ENCODE data around the gene EGLN2.
"Not testable (repeated sequence)": the region's sequence is repeated elsewhere in the genome, so short reads cannot be mapped to it uniquely, and the experiment has no call there.

EGLN2 gene

DNA sequence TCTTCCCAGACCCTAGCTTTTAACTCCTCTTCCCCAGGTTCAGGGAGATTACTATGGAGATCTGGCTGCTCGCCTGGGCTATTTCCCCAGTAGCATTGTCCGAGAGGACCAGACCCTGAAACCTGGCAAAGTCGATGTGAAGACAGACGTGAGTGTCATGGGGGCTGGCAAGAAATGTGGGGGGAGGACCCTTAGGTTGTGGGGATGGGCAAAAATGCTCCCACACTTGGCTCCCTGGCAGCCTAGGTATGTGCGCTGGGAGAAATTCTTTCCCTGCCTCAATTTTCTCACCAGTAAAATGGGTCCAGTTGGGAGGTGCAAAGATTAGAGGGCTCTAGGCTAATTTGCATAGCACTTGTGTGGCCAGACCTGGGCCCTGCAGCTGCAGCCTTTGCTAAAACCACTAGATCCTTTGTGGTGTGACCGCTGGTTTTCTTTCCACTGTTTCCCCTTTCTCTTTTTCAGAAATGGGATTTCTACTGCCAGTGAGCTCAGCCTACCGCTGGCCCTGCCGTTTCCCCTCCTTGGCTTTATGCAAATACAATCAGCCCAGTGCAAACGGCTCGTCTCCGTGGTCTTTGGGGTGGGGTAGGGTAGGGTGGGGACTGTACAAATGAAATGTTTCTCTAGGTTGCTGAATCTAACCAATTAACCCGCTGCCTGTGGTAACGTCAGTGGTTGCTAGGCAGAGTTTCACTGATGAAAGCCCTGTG lies 21.9 kb upstream of the EGLN2 start:
- FAIRE-seq: no peak

DNA sequence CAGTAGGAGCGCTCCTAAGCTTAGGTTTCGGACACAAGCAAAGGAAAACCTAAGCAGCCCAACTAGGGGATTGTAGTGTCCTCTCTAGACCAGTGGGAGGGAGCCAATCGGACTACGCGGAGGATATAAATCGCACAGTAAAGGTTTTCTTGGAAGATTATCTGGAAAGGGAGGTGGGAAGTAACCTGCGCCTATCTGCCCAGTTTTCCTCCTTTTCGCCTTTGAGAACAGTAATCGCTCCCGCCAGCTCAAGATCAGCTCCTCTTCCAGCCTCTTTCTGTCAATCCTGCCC lies 21.4 kb upstream of the EGLN2 start:
- no peak for FAIRE-seq

DNA sequence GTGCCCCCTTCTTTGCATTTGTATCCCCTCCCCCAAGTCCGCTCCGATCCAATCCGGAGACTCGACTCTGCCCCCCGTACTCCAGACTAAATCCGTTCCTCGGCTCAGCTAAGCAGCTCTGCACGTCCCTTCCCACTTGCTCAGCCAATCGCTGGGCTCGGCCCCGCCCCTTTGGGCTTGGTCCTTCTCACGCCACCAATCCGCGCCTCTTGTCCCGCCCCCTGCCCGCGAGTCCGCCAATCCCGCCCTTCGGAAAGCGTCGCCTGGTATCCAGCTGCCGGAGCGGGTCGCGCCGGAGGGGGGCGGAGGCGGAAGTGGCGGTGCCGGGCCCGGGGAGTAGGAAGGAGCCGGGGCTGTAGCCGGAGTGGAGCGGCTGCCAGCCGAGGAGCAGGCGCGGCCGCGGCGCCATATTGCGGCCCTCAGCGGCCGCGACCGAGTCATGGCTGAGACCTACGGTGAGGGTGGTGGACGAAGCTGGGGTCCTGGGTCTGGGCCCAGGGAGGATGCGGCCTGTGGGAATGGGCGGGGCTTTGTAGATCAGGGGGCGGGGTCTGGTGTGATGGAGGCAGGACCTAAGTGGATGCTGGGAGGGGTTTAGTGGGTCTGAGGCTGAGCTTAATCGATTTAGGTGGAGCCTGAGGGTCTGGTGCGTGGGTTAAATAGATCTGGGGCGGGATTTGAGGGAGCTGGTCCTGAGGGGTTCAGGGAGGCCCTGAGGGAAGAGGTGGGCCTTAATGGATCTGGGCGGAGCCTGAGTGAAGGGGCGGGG lies 20.9 kb upstream of the EGLN2 start, which contains the start of gene RAB4B:
Gene RAB4B, plus strand, starts transcription at position 311 of the 769 bp plus-strand sequence. Its CDS starts 129 bp downstream, at position 440.
- peak; percentile 97 for FAIRE-seq

DNA sequence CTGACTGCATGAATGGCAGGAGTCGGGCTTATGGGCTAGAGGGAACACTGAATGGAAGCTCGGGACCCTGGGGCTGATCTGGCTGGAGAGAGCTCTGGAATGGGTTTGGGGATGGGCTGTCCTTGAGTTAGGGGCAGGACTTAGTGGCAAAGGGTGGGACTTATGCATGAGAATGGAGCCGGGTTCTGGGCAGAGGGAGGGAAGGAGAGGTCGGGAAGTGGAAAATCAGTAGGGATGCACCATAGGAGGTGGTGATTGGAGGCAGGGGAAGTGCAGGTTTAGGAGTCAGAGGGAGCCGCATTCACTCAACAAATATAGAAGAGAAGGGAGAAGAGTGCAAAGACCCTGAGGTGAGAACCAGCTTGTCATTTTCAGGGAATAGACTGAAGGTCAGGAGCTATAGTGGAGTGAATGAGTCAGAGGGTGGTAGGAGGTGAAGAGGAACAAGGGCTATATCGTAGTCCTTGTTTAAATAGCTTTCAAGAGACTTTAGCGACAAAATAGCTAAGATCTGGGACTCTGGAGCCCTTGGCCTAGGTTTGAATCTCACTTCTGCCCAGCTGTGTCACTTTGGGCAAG lies 20.2 kb upstream of the EGLN2 start:
- FAIRE-seq: no peak

DNA sequence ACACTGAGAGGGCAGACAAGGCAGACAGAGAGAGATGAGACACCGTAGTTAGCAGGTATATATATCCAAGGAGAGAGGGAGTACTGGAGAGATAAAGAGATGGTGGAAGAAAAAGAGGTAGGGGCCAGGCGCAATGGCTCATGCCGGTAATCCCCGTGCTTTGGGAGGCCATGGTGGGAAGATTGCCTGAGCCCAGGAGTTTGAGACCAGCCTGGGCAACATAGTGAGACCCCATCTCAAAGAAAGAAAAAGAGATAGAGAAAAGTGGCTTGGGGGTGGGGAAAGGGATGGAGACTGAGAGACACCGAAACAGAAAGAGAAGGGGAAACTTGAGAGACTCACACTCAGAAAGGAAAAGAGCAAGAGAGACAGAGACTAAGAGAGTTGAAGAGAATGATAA lies 18.4 kb upstream of the EGLN2 start:
- FAIRE-seq: no peak

DNA sequence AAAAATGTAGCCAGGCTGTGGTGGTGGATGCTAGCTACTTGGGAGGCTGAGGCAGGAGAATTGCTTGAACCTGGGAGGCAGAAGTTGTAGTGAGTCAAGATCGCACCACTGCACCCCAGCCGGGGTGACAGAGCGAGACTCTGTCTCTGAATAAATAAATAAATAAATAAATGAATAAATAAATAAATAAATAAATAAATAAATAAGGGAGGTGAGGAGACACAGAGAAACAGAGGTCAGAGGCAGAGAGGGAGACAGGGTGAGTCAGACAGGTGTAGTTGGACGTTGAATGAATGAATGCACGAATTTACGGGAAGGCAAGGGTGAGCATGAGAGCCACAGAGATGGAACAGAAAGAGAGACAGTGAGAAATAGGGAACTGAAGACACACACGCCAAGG lies 17.9 kb upstream of the EGLN2 start:
- FAIRE-seq: no peak

DNA sequence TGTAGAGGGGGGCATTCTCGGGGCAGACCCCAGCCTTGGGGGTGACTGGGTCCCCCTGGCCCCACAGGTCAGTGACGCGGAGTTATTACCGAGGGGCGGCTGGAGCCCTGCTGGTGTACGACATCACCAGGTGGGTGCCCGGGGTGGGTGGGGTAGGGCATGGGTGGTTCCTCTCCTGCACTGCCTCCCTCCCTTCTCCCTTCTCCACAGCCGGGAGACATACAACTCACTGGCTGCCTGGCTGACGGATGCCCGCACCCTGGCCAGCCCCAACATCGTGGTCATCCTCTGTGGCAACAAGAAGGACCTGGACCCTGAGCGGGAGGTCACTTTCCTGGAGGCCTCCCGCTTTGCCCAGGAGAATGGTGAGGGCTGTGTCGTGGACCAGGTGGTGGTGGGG lies 15.3 kb upstream of the EGLN2 start:
- FAIRE-seq: no peak

DNA sequence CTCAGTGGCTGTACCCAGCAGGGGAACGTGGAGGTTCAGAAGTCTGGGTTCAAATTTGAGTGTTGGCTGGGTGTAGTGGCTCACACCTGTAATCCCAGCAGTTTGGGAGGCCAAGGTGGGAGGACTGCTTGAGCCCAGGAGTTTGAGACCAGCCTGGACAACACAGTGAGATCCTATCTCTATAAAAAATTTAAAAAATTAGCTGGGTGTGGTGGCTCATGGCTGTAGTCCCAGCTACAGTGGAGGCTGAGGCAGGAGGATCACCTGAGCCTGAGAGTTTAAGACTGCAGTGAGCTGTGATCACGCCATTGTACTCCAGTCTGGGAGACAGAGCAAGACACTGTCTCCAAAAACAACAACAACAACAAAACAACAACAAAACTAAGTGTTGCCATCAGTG lies 14.8 kb upstream of the EGLN2 start:
- FAIRE-seq: not testable (repeated sequence)

DNA sequence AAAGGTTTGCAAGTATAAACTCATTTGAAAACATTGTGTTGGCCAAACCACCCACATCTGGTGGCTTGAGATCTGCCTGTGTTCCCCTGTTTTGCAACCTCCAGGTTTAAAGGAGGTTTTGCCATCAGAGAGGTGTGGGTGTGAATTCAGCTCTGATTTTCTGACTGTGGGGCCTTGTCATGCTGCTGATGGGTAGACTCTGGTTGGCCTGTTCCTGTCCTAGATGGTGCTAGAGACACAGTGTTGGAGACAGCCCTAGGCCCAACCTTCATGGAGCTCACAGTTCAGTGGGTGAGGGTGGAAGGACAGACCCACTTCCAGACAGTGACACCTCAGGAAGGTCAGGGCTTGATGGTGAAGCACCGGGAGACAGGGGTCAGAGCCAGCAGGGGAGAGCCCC lies 13.5 kb upstream of the EGLN2 start:
- FAIRE-seq: no peak

DNA sequence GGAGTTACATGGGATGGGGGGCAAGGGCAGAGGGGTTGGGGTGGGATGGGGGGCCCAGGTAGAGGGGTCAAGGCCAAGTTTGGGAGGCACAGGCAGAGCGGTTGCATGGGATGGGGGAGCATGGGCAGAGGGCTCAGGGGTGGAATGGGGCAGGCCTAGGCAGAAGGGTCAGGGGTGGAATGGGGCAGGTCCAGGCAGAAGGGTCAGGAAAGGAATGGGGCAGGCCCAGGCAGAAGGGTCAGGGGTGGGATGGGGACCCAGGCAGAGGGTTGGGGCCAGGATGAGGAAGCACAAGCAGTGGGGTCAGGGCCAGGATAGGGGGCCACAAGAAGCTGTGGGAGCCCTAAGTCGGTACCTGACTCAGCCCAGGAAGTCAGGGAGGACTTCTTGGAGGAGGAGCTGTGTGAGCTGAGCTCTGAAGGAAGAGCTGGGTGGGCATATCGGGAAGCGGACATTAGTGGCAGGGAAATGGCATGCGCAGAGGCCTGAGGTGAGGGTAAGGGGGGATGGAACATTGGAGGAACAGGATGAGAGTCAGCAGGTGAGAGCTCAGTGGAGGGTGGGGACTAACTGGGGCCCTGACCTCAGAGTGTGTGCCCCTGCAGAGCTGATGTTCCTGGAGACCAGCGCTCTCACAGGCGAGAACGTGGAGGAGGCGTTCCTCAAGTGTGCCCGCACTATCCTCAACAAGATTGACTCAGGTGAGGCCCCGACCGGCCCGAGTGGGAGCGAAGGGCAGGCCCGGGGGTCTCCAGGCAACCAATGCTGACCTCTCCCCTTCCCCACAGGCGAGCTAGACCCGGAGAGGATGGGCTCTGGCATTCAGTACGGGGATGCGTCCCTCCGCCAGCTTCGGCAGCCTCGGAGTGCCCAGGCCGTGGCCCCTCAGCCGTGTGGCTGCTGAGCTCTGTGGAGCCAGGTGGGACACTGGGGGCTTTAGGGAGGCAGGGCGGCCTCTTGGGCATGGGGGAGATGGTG lies 12.6 kb upstream of the EGLN2 start:
- FAIRE-seq: no peak

DNA sequence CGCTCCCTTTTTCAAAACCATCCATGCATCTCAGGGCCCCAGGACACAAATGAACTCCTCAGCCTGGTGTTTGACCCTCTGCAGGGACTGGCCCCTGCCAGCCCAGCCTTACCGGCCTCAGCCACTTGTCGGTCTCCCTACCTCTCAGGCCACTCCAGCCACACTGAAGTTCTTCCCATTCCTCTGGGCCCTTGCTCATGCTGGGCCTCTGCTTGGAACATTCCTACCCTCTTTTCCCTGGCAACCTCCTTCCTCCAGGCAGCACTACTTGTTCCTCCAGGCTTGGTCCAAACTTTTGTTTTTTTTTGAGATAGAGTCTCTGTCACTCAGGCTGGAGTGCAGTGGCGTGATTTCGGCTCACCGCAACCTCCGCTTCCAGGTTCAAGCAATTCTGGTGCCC lies 7.6 kb upstream of the EGLN2 start:
- no peak for FAIRE-seq

DNA sequence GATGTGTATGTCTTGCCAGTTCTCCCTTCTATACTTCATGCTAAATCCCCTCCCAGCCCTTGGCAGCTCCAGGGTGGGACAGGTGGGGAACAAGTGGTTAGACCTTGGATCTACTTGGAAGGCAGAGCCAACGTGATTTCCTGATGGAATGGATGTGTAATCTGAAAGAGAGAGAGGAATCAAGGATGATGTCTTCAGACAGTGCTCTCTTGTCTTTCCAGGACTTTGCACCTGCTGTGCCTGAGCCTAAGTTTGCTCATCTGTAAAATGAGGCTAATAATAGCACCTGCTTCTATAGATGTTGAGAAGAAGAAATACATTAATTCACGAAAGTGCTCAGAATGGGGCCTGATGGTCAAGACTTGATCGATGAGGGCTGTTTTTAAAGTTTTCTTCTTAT lies 7.0 kb upstream of the EGLN2 start:
- no peak for FAIRE-seq

DNA sequence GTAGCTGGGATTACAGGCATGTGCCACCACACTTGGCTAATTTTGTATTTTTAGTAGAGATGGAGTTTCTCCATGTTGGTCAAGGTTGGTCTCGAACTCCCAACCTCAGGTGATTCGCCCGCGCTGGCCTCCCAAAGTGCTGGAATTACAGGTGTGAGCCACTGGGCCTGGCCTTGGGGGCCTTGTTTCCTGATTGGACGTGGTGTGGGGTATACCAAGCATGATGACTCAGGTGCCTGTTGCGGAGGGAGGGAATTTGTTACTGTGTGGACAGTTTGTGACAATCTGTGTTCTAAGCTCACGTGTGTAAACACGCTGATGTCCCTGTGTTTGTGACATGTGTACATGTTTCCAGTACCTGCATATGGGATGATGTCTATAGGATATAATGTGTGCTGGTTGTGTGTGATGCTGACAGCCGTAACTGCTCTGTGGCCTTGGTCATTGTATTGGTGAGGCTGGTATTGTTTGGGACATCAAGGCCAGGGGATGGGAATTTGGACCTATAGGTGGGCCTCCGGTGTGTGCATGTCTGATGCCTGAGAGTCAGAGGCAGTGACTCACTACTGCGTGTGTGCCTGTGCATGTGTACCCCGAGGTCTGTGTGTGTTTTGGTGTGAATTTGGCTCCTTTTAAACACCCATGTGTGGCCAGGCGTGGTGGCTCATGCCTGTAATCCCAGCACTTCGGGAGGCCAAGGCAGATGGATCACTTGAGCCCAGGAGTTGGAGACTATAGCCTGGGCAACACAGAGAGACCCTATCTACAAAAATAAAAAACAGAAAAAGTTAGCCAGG lies 1.6 kb upstream of the EGLN2 start:
- FAIRE-seq: no peak

DNA sequence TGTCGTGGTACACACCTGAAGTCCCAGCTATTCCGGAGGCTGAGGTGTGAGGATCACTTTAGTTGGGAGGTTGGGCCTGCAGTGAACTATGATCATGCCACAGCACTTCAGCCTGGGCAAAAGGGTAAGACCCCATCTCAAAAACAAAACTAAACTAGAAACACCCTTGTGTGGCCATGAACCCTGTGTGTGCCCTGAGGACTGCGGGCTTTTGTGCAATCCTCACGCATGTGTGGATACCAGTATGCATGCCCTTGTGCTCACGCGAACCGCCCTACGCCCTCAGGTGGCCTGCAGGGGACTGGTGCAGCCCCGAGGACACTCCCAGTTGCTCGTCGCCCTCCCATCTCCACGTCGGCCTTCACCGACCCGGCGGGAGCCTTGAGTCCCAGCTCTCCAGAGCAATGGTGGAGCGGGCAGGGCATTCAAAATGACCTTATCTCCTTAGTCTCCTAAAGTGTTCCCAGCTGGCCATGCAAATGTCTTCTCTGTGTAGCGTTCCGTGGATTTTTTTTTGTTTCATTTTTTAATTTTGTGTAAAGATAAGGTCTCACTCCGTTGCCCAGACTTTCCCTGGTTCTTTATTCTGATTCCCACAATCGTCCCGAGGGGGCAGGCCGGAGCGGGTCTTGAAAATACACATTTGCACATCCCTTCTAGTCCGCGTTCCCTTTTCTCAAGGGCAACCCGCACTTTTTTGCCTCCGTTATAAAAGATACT lies 868 bp upstream of the EGLN2 start:
- no peak for FAIRE-seq

DNA sequence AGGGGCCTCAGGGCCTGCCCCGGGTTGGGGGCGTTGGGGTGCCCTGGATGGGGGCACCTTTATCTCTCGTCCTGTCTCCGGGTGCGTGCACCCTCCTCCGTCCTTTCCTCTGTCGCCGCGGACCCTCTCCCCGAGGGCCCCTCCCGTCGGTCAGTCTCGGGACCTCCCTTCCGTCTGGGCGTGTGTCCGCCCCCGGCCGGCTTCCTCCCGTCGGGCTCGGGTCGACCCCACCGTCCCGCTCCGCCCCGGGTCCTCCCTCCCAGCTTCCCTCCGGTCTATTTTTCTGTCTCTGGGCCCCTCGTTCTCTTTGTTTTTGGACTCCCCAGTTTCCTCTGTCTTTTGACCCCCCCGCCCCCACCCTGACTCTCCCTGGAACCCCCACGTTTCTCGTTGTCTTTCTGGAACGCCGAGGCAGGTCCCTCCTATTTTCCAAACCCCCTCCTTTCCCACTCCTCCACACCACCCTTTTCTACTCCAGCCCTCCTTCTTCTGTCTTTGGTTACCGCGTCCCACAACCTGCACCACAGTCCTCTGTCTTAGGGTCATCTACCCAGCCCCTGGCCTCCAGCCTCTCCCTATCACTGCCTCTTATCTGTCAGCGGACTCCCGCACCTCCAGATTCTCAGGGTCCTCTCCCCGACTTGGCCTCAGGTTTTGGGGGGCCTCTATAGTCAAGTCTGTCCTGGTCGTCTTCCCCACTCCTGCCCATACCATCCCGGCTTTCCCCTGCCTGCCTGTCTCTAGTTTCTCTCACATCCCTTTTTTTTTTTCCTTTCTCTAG lies 757 bp downstream of the EGLN2 start:
- FAIRE-seq: no peak

DNA sequence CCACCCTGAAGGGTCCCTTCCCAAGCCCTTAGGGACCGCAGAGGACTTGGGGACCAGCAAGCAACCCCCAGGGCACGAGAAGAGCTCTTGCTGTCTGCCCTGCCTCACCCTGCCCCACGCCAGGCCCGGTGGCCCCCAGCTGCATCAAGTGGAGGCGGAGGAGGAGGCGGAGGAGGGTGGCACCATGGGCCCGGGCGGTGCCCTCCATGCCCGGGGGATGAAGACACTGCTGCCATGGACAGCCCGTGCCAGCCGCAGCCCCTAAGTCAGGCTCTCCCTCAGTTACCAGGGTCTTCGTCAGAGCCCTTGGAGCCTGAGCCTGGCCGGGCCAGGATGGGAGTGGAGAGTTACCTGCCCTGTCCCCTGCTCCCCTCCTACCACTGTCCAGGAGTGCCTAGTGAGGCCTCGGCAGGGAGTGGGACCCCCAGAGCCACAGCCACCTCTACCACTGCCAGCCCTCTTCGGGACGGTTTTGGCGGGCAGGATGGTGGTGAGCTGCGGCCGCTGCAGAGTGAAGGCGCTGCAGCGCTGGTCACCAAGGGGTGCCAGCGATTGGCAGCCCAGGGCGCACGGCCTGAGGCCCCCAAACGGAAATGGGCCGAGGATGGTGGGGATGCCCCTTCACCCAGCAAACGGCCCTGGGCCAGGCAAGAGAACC lies 1.5 kb downstream of the EGLN2 start:
- no peak for FAIRE-seq

DNA sequence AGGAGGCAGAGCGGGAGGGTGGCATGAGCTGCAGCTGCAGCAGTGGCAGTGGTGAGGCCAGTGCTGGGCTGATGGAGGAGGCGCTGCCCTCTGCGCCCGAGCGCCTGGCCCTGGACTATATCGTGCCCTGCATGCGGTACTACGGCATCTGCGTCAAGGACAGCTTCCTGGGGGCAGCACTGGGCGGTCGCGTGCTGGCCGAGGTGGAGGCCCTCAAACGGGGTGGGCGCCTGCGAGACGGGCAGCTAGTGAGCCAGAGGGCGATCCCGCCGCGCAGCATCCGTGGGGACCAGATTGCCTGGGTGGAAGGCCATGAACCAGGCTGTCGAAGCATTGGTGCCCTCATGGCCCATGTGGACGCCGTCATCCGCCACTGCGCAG lies 2.0 kb downstream of the EGLN2 start:
- FAIRE-seq: no peak

DNA sequence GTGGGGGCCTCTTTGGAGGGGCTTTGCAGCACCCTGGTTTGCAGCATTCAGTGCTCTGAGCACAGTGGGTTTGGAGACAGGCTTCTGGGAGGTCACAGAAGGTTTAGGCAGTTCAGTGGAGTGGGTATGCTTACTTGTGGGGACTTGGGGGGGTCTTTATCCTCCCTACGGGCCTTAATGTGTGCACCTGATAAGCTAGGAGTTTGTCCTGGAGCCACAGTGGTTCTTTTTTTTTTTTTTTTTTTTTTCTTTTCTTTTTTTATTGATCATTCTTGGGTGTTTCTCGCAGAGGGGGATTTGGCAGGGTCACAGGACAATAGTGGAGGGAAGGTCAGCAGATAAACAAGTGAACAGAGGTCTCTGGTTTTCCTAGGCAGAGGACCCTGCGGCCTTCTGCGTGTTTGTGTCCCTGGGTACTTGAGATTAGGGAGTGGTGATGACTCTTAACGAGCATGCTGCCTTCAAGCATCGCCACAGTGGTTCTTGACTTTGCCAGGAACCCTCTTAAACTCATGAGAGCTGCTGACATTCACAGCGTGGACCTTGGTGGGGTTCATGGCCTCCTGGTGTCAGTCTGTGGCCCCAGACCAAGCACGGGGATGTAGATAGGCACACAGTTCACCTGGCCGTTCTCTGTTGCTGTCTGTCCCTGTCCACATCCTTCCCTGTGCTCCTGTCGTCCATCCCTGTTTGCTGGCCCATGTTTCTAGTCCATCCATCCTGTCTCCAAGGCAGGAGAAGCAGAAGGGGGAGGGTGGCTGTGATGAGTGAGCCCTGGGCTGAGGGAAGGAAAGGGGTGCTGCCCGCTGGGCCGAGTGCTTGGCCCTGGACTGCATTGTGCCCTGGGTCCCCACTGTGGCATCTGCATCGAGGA lies 2.7 kb downstream of the EGLN2 start:
- no peak for FAIRE-seq

All from G401.6 (cell line).